ENCODE measurements around the gene PTGDR. TPM values are rescaled to one million over a fixed set of nuclear protein-coding genes. Genes with fewer than 3 reads are reported as not detected.

The PTGDR gene
- total RNA-seq, 1 experiment from 2014 or later, result not detected

DNA sequence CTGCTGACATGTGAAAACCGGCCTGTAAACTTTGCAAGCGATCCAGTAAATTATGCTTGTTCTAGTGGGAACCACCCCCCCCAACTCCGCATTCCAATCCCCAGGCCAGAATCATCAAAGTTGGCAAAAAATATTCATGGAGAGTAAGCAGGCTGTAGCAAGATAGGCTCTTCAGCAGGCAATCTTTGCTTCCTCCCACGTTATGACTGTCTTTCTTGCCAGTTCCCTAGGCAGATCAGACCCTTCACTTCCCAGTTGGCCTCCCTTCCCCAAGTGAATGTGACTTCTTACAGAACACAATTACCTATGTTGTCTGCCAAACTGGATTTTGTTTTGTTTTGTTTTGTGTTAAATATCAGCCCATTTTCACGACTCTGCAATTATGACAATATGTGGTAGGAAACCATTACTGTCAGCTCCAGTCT lies 45.4 kb downstream of the PTGDR start:
- Histone ChIP-seq H3K27me3 (ENCODE audit: control insufficient read depth, insufficient read depth, low read length) (peaks cover 51% of the 10 kb centered on the region), H3K4me3 (ENCODE audit: insufficient read depth, low read depth, low read length) (no peak overlapping the region), H3K36me3 (replicated peaks; ENCODE audit: control insufficient read depth, insufficient read depth, low read length) (no peaks in the 10 kb centered on the region; the same call in 1 of the 2 replicates)
- DNase-seq, result no peak

DNA sequence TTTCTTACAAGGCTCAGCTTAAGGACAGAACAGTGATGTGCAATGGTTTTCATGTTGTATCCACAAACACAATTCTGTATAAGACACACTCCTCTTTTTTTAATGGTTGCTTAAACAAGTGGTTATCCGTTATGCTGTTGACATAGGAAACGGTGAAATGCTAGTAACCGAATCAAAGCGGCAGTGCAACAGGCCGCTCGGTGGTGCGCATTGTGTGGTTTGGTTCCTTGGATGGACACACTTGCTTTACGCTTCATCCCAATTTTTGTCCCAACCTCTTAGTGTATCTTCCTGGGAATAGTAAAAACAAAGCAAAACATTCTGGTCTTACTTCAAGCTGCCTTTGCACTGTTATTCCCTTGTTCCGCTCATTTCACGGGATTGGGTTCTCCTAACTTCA lies 46.0 kb downstream of the PTGDR start:
- Histone ChIP-seq H3K36me3 (replicated peaks; ENCODE audit: control insufficient read depth, insufficient read depth, low read length) (no peaks in the 10 kb centered on the region; the same call in 1 of the 2 replicates), H3K4me3 (ENCODE audit: insufficient read depth, low read depth, low read length) (peak overlapping the region; percentile 55; the same call in 1 of the 2 replicates), H3K27me3 (ENCODE audit: control insufficient read depth, insufficient read depth, low read length) (peaks cover 51% of the 10 kb centered on the region)
- no peak for DNase-seq

DNA sequence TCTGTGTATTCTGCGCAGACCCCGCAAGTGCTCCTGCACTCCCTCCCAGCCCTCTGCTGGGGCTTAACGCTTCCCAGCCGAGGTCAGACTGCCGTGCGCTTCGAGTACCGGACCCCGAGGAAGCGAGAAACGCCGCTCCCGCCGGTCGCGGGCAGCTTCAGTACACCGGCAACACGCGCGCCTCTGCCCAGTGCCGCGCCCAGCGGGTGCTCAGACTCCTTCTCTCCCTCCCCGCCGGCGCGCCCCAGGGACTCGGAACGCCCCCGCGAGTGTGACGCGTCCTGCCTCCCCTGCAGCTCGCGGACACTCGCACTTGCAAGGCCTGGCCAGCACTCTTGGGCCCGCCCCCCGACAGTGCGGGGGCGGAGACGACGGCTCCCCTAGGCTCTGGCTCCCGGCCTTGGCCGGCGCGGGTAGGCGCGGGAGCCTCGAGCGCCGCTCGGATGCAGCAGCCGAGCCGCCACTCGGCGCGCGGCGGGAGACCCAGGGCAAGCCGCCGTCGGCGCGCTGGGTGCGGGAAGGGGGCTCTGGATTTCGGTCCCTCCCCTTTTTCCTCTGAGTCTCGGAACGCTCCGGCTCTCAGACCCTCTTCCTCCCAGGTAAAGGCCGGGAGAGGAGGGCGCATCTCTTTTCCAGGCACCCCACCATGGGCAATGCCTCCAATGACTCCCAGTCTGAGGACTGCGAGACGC lies 46.6 kb downstream of the PTGDR start, which contains the start of gene PTGER2:
Gene PTGER2, plus strand, starts transcription at position 410 of the 692 bp plus-strand sequence. Its CDS starts 237 bp downstream, at position 647.
- DNase-seq, result peak; percentile 89
- Histone ChIP-seq H3K4me3 (ENCODE audit: insufficient read depth, low read depth, low read length) (peak within 1 kb of the TSS; percentile 55), H3K27me3 (ENCODE audit: control insufficient read depth, insufficient read depth, low read length) (peaks cover 51% of the 10 kb centered on the region), H3K36me3 (replicated peaks; ENCODE audit: control insufficient read depth, insufficient read depth, low read length) (no peaks in the 10 kb centered on the region; the same call in 1 of the 2 replicates)

DNA sequence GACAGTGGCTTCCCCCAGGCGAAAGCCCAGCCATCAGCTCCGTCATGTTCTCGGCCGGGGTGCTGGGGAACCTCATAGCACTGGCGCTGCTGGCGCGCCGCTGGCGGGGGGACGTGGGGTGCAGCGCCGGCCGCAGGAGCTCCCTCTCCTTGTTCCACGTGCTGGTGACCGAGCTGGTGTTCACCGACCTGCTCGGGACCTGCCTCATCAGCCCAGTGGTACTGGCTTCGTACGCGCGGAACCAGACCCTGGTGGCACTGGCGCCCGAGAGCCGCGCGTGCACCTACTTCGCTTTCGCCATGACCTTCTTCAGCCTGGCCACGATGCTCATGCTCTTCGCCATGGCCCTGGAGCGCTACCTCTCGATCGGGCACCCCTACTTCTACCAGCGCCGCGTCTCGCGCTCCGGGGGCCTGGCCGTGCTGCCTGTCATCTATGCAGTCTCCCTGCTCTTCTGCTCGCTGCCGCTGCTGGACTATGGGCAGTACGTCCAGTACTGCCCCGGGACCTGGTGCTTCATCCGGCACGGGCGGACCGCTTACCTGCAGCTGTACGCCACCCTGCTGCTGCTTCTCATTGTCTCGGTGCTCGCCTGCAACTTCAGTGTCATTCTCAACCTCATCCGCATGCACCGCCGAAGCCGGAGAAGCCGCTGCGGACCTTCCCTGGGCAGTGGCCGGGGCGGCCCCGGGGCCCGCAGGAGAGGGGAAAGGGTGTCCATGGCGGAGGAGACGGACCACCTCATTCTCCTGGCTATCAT lies 47.3 kb downstream of the PTGDR start:
- no peaks in the 10 kb centered on the region; the same call in 1 of the 2 replicates for H3K36me3 ChIP-seq (replicated peaks; ENCODE audit: control insufficient read depth, insufficient read depth, low read length)
- peaks cover 51% of the 10 kb centered on the region for H3K27me3 ChIP-seq (ENCODE audit: control insufficient read depth, insufficient read depth, low read length)
- DNase-seq, result peak; percentile 74
- peak overlapping the region; percentile 55 for H3K4me3 ChIP-seq (ENCODE audit: insufficient read depth, low read depth, low read length)

DNA sequence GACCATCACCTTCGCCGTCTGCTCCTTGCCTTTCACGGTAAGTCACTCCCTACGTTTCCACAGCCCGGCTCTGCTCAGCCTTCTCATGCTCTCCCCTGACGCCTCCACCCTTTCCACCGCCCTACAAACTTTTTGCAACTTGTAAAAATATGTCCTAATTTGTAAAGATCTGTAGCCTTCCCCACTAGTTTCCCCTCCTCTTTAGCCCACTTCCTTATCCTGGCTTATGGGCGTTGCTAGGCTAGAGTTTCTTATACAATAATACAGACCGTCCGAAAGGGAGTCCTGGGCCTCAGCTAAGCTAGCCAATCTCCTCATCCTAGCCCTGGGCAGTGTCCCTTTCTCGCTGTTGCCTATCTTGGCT lies 47.8 kb downstream of the PTGDR start:
- no peak for DNase-seq
- Histone ChIP-seq H3K4me3 (ENCODE audit: insufficient read depth, low read depth, low read length) (peak overlapping the region; percentile 55), H3K27me3 (ENCODE audit: control insufficient read depth, insufficient read depth, low read length) (peaks cover 51% of the 10 kb centered on the region)

DNA sequence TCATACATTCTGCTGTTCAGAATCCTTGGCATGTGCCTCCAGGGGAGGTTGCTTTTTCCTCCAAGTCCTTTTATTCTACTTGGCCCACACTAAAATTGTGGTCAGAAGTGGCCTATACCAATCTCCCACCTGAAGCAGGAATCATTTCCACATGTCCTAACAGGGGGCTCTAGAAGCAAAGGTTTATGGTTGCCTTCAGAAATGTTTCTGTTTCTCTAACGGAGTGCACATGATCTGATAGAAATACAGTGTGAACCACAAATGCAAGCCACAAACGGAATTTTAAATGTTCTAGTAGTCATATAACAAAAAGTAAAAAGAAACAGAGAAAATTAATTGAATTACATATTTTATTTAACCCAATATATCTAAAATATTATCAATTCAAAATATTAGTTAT lies 50.6 kb downstream of the PTGDR start:
- H3K27me3 ChIP-seq (ENCODE audit: control insufficient read depth, insufficient read depth, low read length), result peaks cover 41% of the 10 kb centered on the region
- no peak for DNase-seq
- H3K4me3 ChIP-seq (ENCODE audit: insufficient read depth, low read depth, low read length), result no peak overlapping the region
- no peaks in the 10 kb centered on the region for H3K36me3 ChIP-seq (replicated peaks; ENCODE audit: control insufficient read depth, insufficient read depth, low read length)

More for the DNA sequence above, 47.8 kb downstream of the PTGDR start:
- H3K36me3 ChIP-seq (replicated peaks; ENCODE audit: control insufficient read depth, insufficient read depth, low read length), result no peaks in the 10 kb centered on the region; the same call in 1 of the 2 replicates

DNA sequence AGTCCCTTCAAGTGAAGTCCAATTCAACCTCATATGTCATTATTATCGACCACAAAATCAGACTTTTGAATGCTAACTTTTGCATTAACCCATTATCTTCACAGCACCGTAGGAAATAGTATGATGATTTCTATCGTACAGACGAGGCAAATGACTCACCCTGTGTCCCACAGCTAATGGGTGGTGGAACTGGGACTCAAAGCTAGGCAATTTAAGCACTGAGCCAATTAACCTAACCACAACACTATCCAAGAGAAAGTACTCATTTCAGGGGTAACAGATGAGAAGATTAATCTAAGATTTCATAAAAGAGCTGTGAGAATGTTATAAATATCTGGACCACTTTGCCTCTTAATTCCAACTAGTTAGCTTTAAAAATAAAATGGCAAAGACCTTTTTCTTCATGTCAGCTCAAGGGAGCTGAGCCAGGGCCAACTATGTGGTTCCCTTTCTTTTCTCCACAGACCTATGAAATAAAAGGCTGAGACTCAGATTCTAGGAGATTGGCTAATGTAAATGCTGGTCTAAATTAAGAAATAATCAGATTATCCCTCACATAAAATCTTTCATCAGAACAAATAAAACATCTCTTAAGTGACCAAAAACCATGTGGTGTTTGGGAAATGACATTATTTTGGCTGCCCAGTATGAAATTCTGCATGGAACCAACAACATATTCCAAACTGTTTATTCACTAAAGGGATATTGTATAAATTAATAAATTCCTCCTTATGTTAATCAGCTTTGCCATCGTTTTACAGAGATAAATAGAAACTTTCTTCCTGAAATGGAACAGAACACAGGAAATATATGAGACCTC lies 51.5 kb downstream of the PTGDR start:
- peaks cover 31% of the 10 kb centered on the region for H3K27me3 ChIP-seq (ENCODE audit: control insufficient read depth, insufficient read depth, low read length)
- no peak overlapping the region for H3K4me3 ChIP-seq (ENCODE audit: insufficient read depth, low read depth, low read length)
- no peaks in the 10 kb centered on the region for H3K36me3 ChIP-seq (replicated peaks; ENCODE audit: control insufficient read depth, insufficient read depth, low read length)
- no peak for DNase-seq

DNA sequence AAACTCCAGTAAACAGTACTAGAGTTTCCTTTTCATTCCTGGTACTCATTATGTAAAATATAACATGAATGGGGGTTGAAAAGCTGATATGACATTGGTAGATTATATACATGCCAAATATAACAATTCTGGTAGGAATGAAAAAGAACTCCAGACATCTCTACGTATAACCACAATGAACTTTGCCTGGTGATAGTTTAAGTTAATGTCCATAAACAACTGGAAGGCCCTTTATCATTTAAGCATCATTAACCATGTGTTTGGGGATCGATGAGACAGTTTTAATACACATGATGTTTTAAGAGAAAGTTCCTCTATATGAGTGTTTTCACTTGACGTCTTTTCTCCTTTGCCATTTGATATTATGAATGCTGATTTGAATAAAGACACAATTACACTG lies 52.4 kb downstream of the PTGDR start:
- Histone ChIP-seq H3K36me3 (replicated peaks; ENCODE audit: control insufficient read depth, insufficient read depth, low read length) (no peaks in the 10 kb centered on the region), H3K27me3 (ENCODE audit: control insufficient read depth, insufficient read depth, low read length) (peaks cover 22% of the 10 kb centered on the region), H3K4me3 (ENCODE audit: insufficient read depth, low read depth, low read length) (no peak overlapping the region)
- no peak for DNase-seq

DNA sequence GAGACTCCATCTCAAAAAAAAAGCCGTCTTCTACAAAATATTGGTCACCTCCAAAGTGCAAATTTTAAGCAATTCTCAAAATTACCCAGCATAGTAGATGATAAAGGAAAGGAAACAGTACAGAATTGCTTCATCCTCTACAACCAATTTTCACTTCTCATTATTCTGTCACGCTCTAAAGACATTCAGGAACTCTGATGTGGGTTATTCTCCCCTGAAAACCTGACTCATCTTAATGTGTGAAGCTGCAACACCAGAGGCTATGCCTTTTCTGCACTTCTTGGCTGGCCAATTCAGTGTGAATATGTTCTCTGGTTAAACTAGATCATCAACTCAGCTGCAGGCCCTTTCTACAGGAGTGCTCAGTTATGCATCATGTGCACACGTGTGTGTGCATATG lies 57.6 kb downstream of the PTGDR start:
- Histone ChIP-seq H3K36me3 (replicated peaks; ENCODE audit: control insufficient read depth, insufficient read depth, low read length) (no peaks in the 10 kb centered on the region), H3K27me3 (ENCODE audit: control insufficient read depth, insufficient read depth, low read length) (no peaks in the 10 kb centered on the region), H3K4me3 (ENCODE audit: insufficient read depth, low read depth, low read length) (no peak overlapping the region)
- DNase-seq, result no peak

DNA sequence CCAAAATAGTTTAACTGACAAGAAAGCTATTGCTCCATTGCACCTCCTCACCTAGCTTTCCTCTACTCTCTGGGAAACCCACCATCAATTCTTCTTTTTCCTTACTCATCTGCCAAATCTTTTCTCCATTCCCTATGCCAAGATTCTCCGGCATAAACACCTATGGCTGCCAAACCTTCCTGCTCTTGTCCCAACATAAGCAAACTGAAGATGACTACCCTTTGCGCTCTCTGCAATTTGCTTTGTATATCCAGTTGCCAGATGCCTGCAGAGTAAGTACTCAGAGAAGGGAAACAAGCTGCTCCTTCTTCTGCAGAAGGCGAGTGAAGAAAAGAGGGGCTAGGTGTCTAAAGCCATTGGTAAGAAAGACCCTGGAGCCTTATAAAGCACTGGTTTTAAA lies 58.1 kb downstream of the PTGDR start:
- Histone ChIP-seq H3K4me3 (ENCODE audit: insufficient read depth, low read depth, low read length) (no peak overlapping the region), H3K36me3 (replicated peaks; ENCODE audit: control insufficient read depth, insufficient read depth, low read length) (no peaks in the 10 kb centered on the region), H3K27me3 (ENCODE audit: control insufficient read depth, insufficient read depth, low read length) (no peaks in the 10 kb centered on the region)
- DNase-seq, result no peak

Other genes starting within 250 kb of the PTGDR start
- 5.1 and 9.6 TPM in 2 replicates for gene NID2, start 198.6 kb upstream of the PTGDR start, total RNA-seq (2014; rRNA removed; shearing (Covaris generic))
- gene PTGER2, start 46.6 kb downstream of the PTGDR start, total RNA-seq (2014; rRNA removed; shearing (Covaris generic)), result 0.24 and 1.9 TPM in 2 replicates

Data from H7 (cell line).